Measurements from ENCODE around the gene HES4.
A peak's percentile ranks its signal among the peaks of the same experiment; 100 is the strongest.
"Not testable (repeated sequence)": the region's sequence is repeated elsewhere in the genome, so short reads cannot be mapped to it uniquely, and the experiment has no call there.

Gene HES4

GRCh38 chr1:1033731-1034438 lies 34.0 kb upstream of the HES4 start:
- no peak for DNase-seq (ENCODE audit: low read depth, low spot score)

GRCh38 chr1:1033009-1033587 lies 33.2 kb upstream of the HES4 start:
- DNase-seq (ENCODE audit: low read depth, low spot score): peak; percentile 93

- DNase-seq (ENCODE audit: low read depth, low spot score): no peak
Observed at GRCh38 chr1:1032424-1032823, 32.5 kb upstream of the HES4 start.

- no peak for DNase-seq (ENCODE audit: low read depth, low spot score)
Observed at GRCh38 chr1:1031659-1032235, 31.9 kb upstream of the HES4 start.

- DNase-seq (ENCODE audit: low read depth, low spot score): not testable (repeated sequence)
Observed at GRCh38 chr1:1030867-1031658, 31.2 kb upstream of the HES4 start.

- DNase-seq (ENCODE audit: low read depth, low spot score): no peak
Observed at GRCh38 chr1:1027791-1028190, 27.9 kb upstream of the HES4 start.

- DNase-seq (ENCODE audit: low read depth, low spot score): no peak
Observed at GRCh38 chr1:1026599-1027413, 26.9 kb upstream of the HES4 start.

- DNase-seq (ENCODE audit: low read depth, low spot score): no peak
Observed at GRCh38 chr1:1025730-1026129, 25.8 kb upstream of the HES4 start.

GRCh38 chr1:1024771-1025699 lies 25.1 kb upstream of the HES4 start:
- DNase-seq (ENCODE audit: low read depth, low spot score): no peak

GRCh38 chr1:1024149-1024770 lies 24.4 kb upstream of the HES4 start:
- DNase-seq (ENCODE audit: low read depth, low spot score): no peak

- DNase-seq (ENCODE audit: low read depth, low spot score): no peak
Observed at GRCh38 chr1:1023700-1024099, 23.8 kb upstream of the HES4 start.

GRCh38 chr1:1022302-1023009 lies 22.6 kb upstream of the HES4 start:
- DNase-seq (ENCODE audit: low read depth, low spot score): no peak

- DNase-seq (ENCODE audit: low read depth, low spot score): no peak
Observed at GRCh38 chr1:1021920-1022259, 22.0 kb upstream of the HES4 start.

GRCh38 chr1:1021010-1021919 lies 21.4 kb upstream of the HES4 start:
- DNase-seq (ENCODE audit: low read depth, low spot score): no peak

GRCh38 chr1:1020415-1021009 lies 20.6 kb upstream of the HES4 start:
- DNase-seq (ENCODE audit: low read depth, low spot score): no peak

GRCh38 chr1:1020000-1020404 lies 20.1 kb upstream of the HES4 start, which contains the start of gene AGRN:
Gene AGRN (plus strand): TSS chr1:1020120. CDS start chr1:1020173, 53 bp downstream.
- no peak for DNase-seq (ENCODE audit: low read depth, low spot score)

GRCh38 chr1:1019122-1019999 lies 19.5 kb upstream of the HES4 start:
- DNase-seq (ENCODE audit: low read depth, low spot score): peak; percentile 62

Data from activated naive CD8-positive, alpha-beta T cell treated with anti-CD3 and anti-CD28 coated beads, Interleukin-2, amount 50 U/mL, for 16 hours (primary cell).